Measurements from ENCODE around the gene ZNF554. TPM values are rescaled to one million over a fixed set of nuclear protein-coding genes. Genes with fewer than 3 reads are reported as not detected.

ZNF554 gene
- total RNA-seq, 2 experiments from 2014 or later, result 3.5 to 3.6 TPM

DNA sequence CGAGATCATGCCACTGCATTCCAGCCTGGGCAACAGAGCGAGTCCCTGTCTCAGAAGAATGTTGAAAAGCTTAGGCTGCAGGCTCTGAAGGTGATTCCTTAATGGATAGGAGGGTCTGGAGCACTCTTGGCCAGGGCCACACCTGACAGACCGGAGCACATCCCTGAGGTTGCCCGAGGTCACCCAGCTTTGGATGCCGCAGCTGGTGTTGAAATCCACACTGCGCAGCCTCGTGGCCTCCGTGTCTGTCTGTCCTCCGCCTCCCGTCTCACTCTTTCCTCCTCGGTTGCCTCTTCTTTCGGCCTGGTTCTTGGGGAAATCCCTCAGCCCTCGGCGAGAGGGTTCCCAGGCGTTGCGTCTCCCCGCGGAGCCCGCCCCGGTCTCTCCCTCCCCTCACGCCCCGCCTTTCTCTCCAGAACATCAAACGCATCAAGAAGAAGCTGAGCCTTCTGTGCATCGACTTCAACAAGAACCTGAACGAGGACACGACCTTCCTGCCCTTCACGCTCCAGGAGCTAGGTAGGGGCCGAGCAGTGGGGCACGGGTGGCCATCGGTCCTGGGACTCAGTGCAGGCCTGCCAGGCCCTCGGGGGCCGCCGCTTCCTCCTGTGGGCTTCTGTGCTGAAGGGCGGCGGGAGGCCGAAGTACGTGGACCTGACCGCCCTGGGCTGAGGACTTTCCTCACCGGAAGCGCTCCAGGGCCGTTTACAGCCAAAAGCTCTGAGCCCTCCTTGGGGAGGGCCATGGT lies 20.2 kb upstream of the ZNF554 start:
- Histone ChIP-seq H3K9me3 (ENCODE audit: control insufficient read depth in 1 of 2, insufficient read depth in 1 of 2, low read length in 2 of 2) (no peaks in the 10 kb centered on the region), H3K36me3 (ENCODE audit: insufficient read depth, low read length) (peaks cover 32% of the 10 kb centered on the region), H3K4me3 (ENCODE audit: low read length) (no peak overlapping the region), H3K27me3 (ENCODE audit: control insufficient read depth in 1 of 2, insufficient read depth in 2 of 2, low read length in 2 of 2) (no peaks in the 10 kb centered on the region), H3K27ac (ENCODE audit: low read depth in 1 of 2, low read length in 2 of 2) (no peak overlapping the region), H3K4me1 (ENCODE audit: insufficient read depth, low read length) (no peaks in the 10 kb centered on the region)
- Mint-ChIP-seq H3K36me3 (ENCODE audit: low read depth) (peaks cover 41% of the 10 kb centered on the region), H3K27me3 (no peaks in the 10 kb centered on the region), H3K27ac (no peak overlapping the region), H3K4me1 (ENCODE audit: low read depth) (no peaks in the 10 kb centered on the region), H3K9me3 (no peaks in the 10 kb centered on the region), H3K4me3 (no peak overlapping the region)
- DNase-seq (no peak), ATAC-seq (ENCODE audit: poor library complexity) (no peak)
- TF ChIP-seq, protein P1, sequence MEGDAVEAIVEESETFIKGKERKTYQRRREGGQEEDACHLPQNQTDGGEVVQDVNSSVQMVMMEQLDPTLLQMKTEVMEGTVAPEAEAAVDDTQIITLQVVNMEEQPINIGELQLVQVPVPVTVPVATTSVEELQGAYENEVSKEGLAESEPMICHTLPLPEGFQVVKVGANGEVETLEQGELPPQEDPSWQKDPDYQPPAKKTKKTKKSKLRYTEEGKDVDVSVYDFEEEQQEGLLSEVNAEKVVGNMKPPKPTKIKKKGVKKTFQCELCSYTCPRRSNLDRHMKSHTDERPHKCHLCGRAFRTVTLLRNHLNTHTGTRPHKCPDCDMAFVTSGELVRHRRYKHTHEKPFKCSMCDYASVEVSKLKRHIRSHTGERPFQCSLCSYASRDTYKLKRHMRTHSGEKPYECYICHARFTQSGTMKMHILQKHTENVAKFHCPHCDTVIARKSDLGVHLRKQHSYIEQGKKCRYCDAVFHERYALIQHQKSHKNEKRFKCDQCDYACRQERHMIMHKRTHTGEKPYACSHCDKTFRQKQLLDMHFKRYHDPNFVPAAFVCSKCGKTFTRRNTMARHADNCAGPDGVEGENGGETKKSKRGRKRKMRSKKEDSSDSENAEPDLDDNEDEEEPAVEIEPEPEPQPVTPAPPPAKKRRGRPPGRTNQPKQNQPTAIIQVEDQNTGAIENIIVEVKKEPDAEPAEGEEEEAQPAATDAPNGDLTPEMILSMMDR (IDR thresholded peaks at IDR 0.05), result no peak
- POLR2A ChIA-PET, result no interaction called here
- CTCF ChIA-PET, result no interaction called here
- intact Hi-C loops (cut with DNase I, micrococcal nuclease), result loop anchor here in 1 of 2 experiments (10.0 kb wide), 1 partner anchor 315 kb away; no protein-coding TSS in a partner anchor

DNA sequence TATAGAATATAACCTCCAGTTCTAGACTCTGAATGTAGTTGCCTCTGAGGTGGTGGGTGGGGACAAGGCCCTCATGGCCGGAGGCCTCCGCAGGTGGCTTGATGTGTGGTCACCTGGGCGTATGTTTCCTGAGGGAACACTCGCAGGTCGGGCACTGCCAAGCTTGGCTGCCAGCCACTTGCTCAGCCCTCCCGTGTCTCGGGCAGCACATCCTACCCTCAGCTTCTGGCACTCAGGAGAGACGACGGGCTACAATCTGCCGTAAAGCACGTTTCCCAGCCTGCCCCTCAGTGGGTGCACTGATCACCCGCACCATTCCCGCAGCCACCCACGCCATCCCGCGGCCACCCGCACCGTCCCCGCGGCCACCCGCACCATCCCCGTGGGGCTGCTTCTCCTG lies 19.2 kb upstream of the ZNF554 start:
- TF ChIP-seq, protein P1 (IDR thresholded peaks at IDR 0.05), result no peak
- CTCF ChIA-PET, result no interaction called here
- Histone ChIP-seq H3K4me1 (ENCODE audit: insufficient read depth, low read length) (no peaks in the 10 kb centered on the region), H3K9me3 (ENCODE audit: control insufficient read depth in 1 of 2, insufficient read depth in 1 of 2, low read length in 2 of 2) (no peaks in the 10 kb centered on the region), H3K36me3 (ENCODE audit: insufficient read depth, low read length) (peaks cover 34% of the 10 kb centered on the region), H3K27me3 (ENCODE audit: control insufficient read depth in 1 of 2, insufficient read depth in 2 of 2, low read length in 2 of 2) (no peaks in the 10 kb centered on the region), H3K27ac (ENCODE audit: low read depth in 1 of 2, low read length in 2 of 2) (no peak overlapping the region), H3K4me3 (ENCODE audit: low read length) (no peak overlapping the region)
- peaks cover 40% of the 10 kb centered on the region for H3K36me3 Mint-ChIP-seq (ENCODE audit: low read depth)
- no peaks in the 10 kb centered on the region for H3K9me3 Mint-ChIP-seq
- no peaks in the 10 kb centered on the region for H3K27me3 Mint-ChIP-seq
- no peak overlapping the region for H3K4me3 Mint-ChIP-seq
- H3K27ac Mint-ChIP-seq, result no peak overlapping the region
- POLR2A ChIA-PET, result no interaction called here
- H3K4me1 Mint-ChIP-seq (ENCODE audit: low read depth), result no peaks in the 10 kb centered on the region
- ATAC-seq (ENCODE audit: poor library complexity), result no peak
- DNase-seq, result no peak
- intact Hi-C loops (cut with DNase I, micrococcal nuclease), result no loop called here

DNA sequence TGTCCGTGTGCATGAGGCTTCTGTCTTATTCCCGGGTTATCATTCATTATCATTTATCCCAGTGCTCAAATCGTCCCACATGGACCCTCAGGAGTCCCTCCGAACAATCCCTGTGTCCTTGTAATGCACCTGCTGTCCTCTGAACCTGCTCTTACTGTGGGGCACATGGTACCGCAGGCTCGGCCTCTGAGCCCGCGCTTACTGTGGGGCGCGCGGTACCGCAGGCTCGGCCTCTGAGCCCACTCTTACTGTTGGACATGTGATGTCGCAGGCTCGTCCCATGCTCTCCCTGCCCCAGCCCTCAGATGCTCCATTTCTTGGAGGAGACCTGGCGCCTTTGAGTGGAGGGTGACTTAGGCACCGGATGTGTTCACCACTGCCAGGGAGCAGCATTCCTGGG lies 16.8 kb upstream of the ZNF554 start:
- H3K27me3 ChIP-seq (ENCODE audit: control insufficient read depth in 1 of 2, insufficient read depth in 2 of 2, low read length in 2 of 2), result no peaks in the 10 kb centered on the region
- Mint-ChIP-seq H3K4me1 (ENCODE audit: low read depth) (no peaks in the 10 kb centered on the region), H3K36me3 (ENCODE audit: low read depth) (peaks cover 23% of the 10 kb centered on the region), H3K27ac (no peak overlapping the region), H3K9me3 (no peaks in the 10 kb centered on the region), H3K4me3 (no peak overlapping the region), H3K27me3 (no peaks in the 10 kb centered on the region)
- ChIA-PET POLR2A (no interaction called here), CTCF (no interaction called here)
- H3K4me3 ChIP-seq (ENCODE audit: low read length), result no peak overlapping the region
- H3K9me3 ChIP-seq (ENCODE audit: control insufficient read depth in 1 of 2, insufficient read depth in 1 of 2, low read length in 2 of 2), result no peaks in the 10 kb centered on the region
- H3K36me3 ChIP-seq (ENCODE audit: insufficient read depth, low read length), result peaks cover 32% of the 10 kb centered on the region
- intact Hi-C loops (cut with DNase I, micrococcal nuclease), result no loop called here
- ATAC-seq (ENCODE audit: poor library complexity), result no peak
- H3K4me1 ChIP-seq (ENCODE audit: insufficient read depth, low read length), result no peaks in the 10 kb centered on the region
- TF ChIP-seq, protein P1 (IDR thresholded peaks at IDR 0.05), result no peak
- no peak overlapping the region for H3K27ac ChIP-seq (ENCODE audit: low read depth in 1 of 2, low read length in 2 of 2)
- no peak for DNase-seq
